Stimulated activated CD8-positive, alpha-beta memory T cell treated with anti-CD3 and anti-CD28 coated beads, Interleukin-12 subunit alpha, Interleukin-12 subunit beta, amount 100 ng/mL, for 1 hour (primary cell): Measurements from ENCODE around the gene RALGAPA2.
"Not testable (repeated sequence)": the region's sequence is repeated elsewhere in the genome, so short reads cannot be mapped to it uniquely, and the experiment has no call there.

Experiments
- DNase-seq: peaks from one replicate; pipeline ENCODE4 v3.0.0-alpha.2; 2020; ENCODE audit warnings: low read depth

Gene RALGAPA2

GRCh38 chr20:20367575-20368417, 344.6 kb downstream of the RALGAPA2 start, which contains the start of gene INSM1:
INSM1 (plus strand) TSS chr20:20368104; CDS start chr20:20368268, 164 bp downstream.
- no peak for DNase-seq

- DNase-seq: no peak
These were observed 345.4 kb downstream of the RALGAPA2 start for GRCh38 chr20:20366876-20367574.

- DNase-seq: no peak
These were observed 345.9 kb downstream of the RALGAPA2 start for GRCh38 chr20:20366551-20366875.

- no peak for DNase-seq
These were observed 346.8 kb downstream of the RALGAPA2 start for GRCh38 chr20:20365480-20366161.

- no peak for DNase-seq
These were observed 347.6 kb downstream of the RALGAPA2 start for GRCh38 chr20:20364593-20365479.

GRCh38 chr20:20363799-20364592, 348.4 kb downstream of the RALGAPA2 start:
- DNase-seq: no peak

GRCh38 chr20:20363434-20363798, 349.0 kb downstream of the RALGAPA2 start:
- no peak for DNase-seq

- DNase-seq: no peak
These were observed 349.5 kb downstream of the RALGAPA2 start for GRCh38 chr20:20362774-20363433.

- no peak for DNase-seq
These were observed 352.0 kb downstream of the RALGAPA2 start for GRCh38 chr20:20360464-20360863.

- DNase-seq: no peak
These were observed 352.8 kb downstream of the RALGAPA2 start for GRCh38 chr20:20359628-20360027.

GRCh38 chr20:20358801-20359200, 353.6 kb downstream of the RALGAPA2 start:
- DNase-seq: no peak

- not testable (repeated sequence) for DNase-seq
These were observed 356.9 kb downstream of the RALGAPA2 start for GRCh38 chr20:20355503-20355902.

GRCh38 chr20:20353576-20353975, 358.9 kb downstream of the RALGAPA2 start:
- DNase-seq: no peak

- no peak for DNase-seq
These were observed 368.0 kb downstream of the RALGAPA2 start for GRCh38 chr20:20344476-20344875.

- no peak for DNase-seq
These were observed 368.5 kb downstream of the RALGAPA2 start for GRCh38 chr20:20343932-20344331.
